Ammon's horn (tissue), 1 donor: ENCODE data around the gene EPHA5.
"Not testable (repeated sequence)": the region's sequence is repeated elsewhere in the genome, so short reads cannot be mapped to it uniquely, and the experiment has no call there.

ENCODE experiments used
- DNase-seq: peaks from one replicate; pipeline ENCODE4 v3.0.0-alpha.2; 2016; ENCODE audit warnings: low spot score

EPHA5 gene

GRCh38 chr4:65367306-65367705, 303.0 kb downstream of the EPHA5 start:
- no peak for DNase-seq

GRCh38 chr4:65358914-65359313, 311.4 kb downstream of the EPHA5 start:
- DNase-seq: no peak

GRCh38 chr4:65353098-65353497, 317.2 kb downstream of the EPHA5 start:
- no peak for DNase-seq

GRCh38 chr4:65344278-65344825, 325.9 kb downstream of the EPHA5 start:
- no peak for DNase-seq

GRCh38 chr4:65343342-65343741, 326.9 kb downstream of the EPHA5 start:
- no peak for DNase-seq

- no peak for DNase-seq
These were observed 328.7 kb downstream of the EPHA5 start for GRCh38 chr4:65341557-65341956.

GRCh38 chr4:65340382-65341109, 329.7 kb downstream of the EPHA5 start:
- DNase-seq: no peak

GRCh38 chr4:65337371-65337770, 332.9 kb downstream of the EPHA5 start:
- no peak for DNase-seq

GRCh38 chr4:65336465-65336864, 333.8 kb downstream of the EPHA5 start:
- DNase-seq: no peak

GRCh38 chr4:65316534-65316933, 353.8 kb downstream of the EPHA5 start:
- DNase-seq: no peak

GRCh38 chr4:65311120-65311519, 359.2 kb downstream of the EPHA5 start:
- DNase-seq: no peak

- DNase-seq: no peak
These were observed 359.7 kb downstream of the EPHA5 start for GRCh38 chr4:65310586-65310985.

GRCh38 chr4:65308626-65309025, 361.7 kb downstream of the EPHA5 start:
- DNase-seq: not testable (repeated sequence)

GRCh38 chr4:65302145-65302544, 368.1 kb downstream of the EPHA5 start:
- no peak for DNase-seq

GRCh38 chr4:65296246-65296645, 374.0 kb downstream of the EPHA5 start:
- no peak for DNase-seq

GRCh38 chr4:65287071-65287470, 383.2 kb downstream of the EPHA5 start:
- DNase-seq: no peak
